MM.1S (cell line): ENCODE data around the gene NR5A2.

Source experiments
- DNase-seq: peaks from one replicate; pipeline ENCODE4 v3.0.0-alpha.2; 2015
- H2AFZ ChIP-seq: fragments of 300-600 bp; sonication (generic); 2 replicates; pipeline ENCODE4 v1.6.0; 2016; ENCODE audit warnings: antibody characterized with exemption, low read length
- H3F3A ChIP-seq: fragments of 300-600 bp; sonication (generic); 2 replicates; pipeline ENCODE4 v1.6.1; 2016; ENCODE audit warnings: mild to moderate bottlenecking, antibody characterized with exemption, low read length, moderate library complexity, mixed read lengths; ENCODE audit not compliant: insufficient read depth
- H3K27ac ChIP-seq: fragments of 300-600 bp; sonication (generic); 2 replicates; pipeline ENCODE4 v1.5.1; 2016; ENCODE audit warnings: mild to moderate bottlenecking, low read length
- H3K27me3 ChIP-seq: fragments of 300-600 bp; sonication (generic); replicated peaks from 2 replicates; pipeline ENCODE4 v1.6.0; 2016; ENCODE audit warnings: low read length; ENCODE audit not compliant: insufficient read depth
- H3K36me3 ChIP-seq: fragments of 300-600 bp; sonication (generic); replicated peaks from 2 replicates; pipeline ENCODE4 v1.6.1; 2016; ENCODE audit warnings: mild to moderate bottlenecking, low read length, mixed read lengths; ENCODE audit not compliant: insufficient read depth
- H3K4me1 ChIP-seq: fragments of 300-600 bp; sonication (generic); 2 replicates; pipeline ENCODE4 v1.6.1; 2016; ENCODE audit warnings: low read length, mixed read lengths
- H3K4me2 ChIP-seq: fragments of 300-600 bp; sonication (generic); 2 replicates; pipeline ENCODE4 v1.6.0; 2016; ENCODE audit warnings: low read depth, low read length
- H3K4me3 ChIP-seq: fragments of 300-600 bp; sonication (generic); 2 replicates; pipeline ENCODE4 v1.5.1; 2016; ENCODE audit warnings: low read length, mixed read lengths
- H3K79me2 ChIP-seq: fragments of 300-600 bp; sonication (generic); 2 replicates; pipeline ENCODE4 v1.6.1; 2016; ENCODE audit warnings: mixed run types, low read length, mixed read lengths
- H3K9ac ChIP-seq: fragments of 300-600 bp; sonication (generic); 2 replicates; pipeline ENCODE4 v1.6.1; 2016; ENCODE audit warnings: low read length, mixed read lengths
- H3K9me2 ChIP-seq: fragments of 300-600 bp; sonication (generic); replicated peaks from 2 replicates; pipeline ENCODE4 v1.6.1; 2016; ENCODE audit warnings: mild to moderate bottlenecking, low read length, mixed read lengths; ENCODE audit not compliant: insufficient read depth
- H3K9me3 ChIP-seq: fragments of 300-600 bp; sonication (generic); replicated peaks from 2 replicates; pipeline ENCODE4 v1.6.1; 2016; ENCODE audit warnings: mild to moderate bottlenecking, low read length, mixed read lengths; ENCODE audit not compliant: insufficient read depth
- H4K20me1 ChIP-seq: fragments of 300-600 bp; sonication (generic); 2 replicates; pipeline ENCODE4 v1.6.1; 2016; ENCODE audit warnings: mild to moderate bottlenecking, low read length, moderate library complexity, mixed read lengths; ENCODE audit not compliant: insufficient read depth
- CTCF ChIP-seq: fragments of 300-600 bp; sonication (generic); IDR thresholded peaks from 2 replicates; pipeline ENCODE4 v1.5.1; 2016; ENCODE audit warnings: antibody characterized with exemption, low read length, mixed read lengths
- EZH2 ChIP-seq: fragments of 300-600 bp; sonication (generic); optimal IDR thresholded peaks from 2 replicates; pipeline ENCODE3; 2017; ENCODE audit warnings: low read depth, mild to moderate bottlenecking, antibody characterized with exemption, low read length, mixed read lengths
- EZH2phosphoT487 ChIP-seq: fragments of 300-600 bp; sonication (generic); IDR thresholded peaks from 2 replicates; pipeline ENCODE4 v1.6.1; 2018; ENCODE audit warnings: antibody characterized with exemption, low read length

Gene NR5A2

GRCh38 chr1:200147742-200148141, 120.2 kb downstream of the NR5A2 start:
- no peaks in the 10 kb centered on the region for H3K27me3 ChIP-seq
- no peaks in the 10 kb centered on the region for H4K20me1 ChIP-seq
- H3K4me2 ChIP-seq = no peak overlapping the region

GRCh38 chr1:200150006-200150405, 122.5 kb downstream of the NR5A2 start:
- H3K4me3 ChIP-seq = no peak overlapping the region
- no peaks in the 10 kb centered on the region for H3K9me2 ChIP-seq
- TF ChIP-seq EZH2phosphoT487 (no peak), CTCF (no peak), EZH2 (no peak)
- H3K9me3 ChIP-seq = no peaks in the 10 kb centered on the region
- no peak for DNase-seq
- no peaks in the 10 kb centered on the region for H3K79me2 ChIP-seq
- no peaks in the 10 kb centered on the region for H3F3A ChIP-seq
- H3K36me3 ChIP-seq = no peaks in the 10 kb centered on the region
- peaks cover 16% of the 10 kb centered on the region for H3K4me1 ChIP-seq
- no peak overlapping the region for H3K9ac ChIP-seq
- H3K4me2 ChIP-seq = no peak overlapping the region
- H4K20me1 ChIP-seq = no peaks in the 10 kb centered on the region
- no peak overlapping the region for H3K27ac ChIP-seq
- no peak overlapping the region for H2AFZ ChIP-seq
- no peaks in the 10 kb centered on the region for H3K27me3 ChIP-seq

More at GRCh38 chr1:200147742-200148141, 120.2 kb downstream of the NR5A2 start:
- no peaks in the 10 kb centered on the region for H3F3A ChIP-seq
- H2AFZ ChIP-seq = no peak overlapping the region
- peaks cover 2% of the 10 kb centered on the region; the same call in 1 of the 2 replicates for H3K4me1 ChIP-seq
- H3K36me3 ChIP-seq = no peaks in the 10 kb centered on the region
- no peaks in the 10 kb centered on the region for H3K9me2 ChIP-seq
- TF ChIP-seq EZH2 = no peak
- TF ChIP-seq CTCF = no peak
- no peak for TF ChIP-seq EZH2phosphoT487
- DNase-seq = no peak
- H3K9me3 ChIP-seq = no peaks in the 10 kb centered on the region
- no peak overlapping the region for H3K9ac ChIP-seq
- no peak overlapping the region for H3K4me3 ChIP-seq
- H3K27ac ChIP-seq = no peak overlapping the region
- H3K79me2 ChIP-seq = no peaks in the 10 kb centered on the region

- no peaks in the 10 kb centered on the region for H3K27me3 ChIP-seq
- H3K27ac ChIP-seq = no peak overlapping the region
- no peaks in the 10 kb centered on the region for H3F3A ChIP-seq
- no peak overlapping the region for H3K9ac ChIP-seq
- no peak for DNase-seq
- H3K4me1 ChIP-seq = peaks cover 16% of the 10 kb centered on the region
- no peaks in the 10 kb centered on the region for H3K36me3 ChIP-seq
- no peak overlapping the region for H3K4me2 ChIP-seq
- no peaks in the 10 kb centered on the region for H3K9me3 ChIP-seq
- no peaks in the 10 kb centered on the region for H3K9me2 ChIP-seq
- no peaks in the 10 kb centered on the region for H3K79me2 ChIP-seq
- H2AFZ ChIP-seq = no peak overlapping the region
- no peak overlapping the region for H3K4me3 ChIP-seq
- TF ChIP-seq CTCF (no peak), EZH2phosphoT487 (no peak), EZH2 (no peak)
- no peaks in the 10 kb centered on the region for H4K20me1 ChIP-seq
Measured at GRCh38 chr1:200150721-200151120, 123.2 kb downstream of the NR5A2 start.

- Histone ChIP-seq H3K9me2 (no peaks in the 10 kb centered on the region), H3K4me1 (peaks cover 16% of the 10 kb centered on the region), H2AFZ (no peak overlapping the region), H3K9me3 (no peaks in the 10 kb centered on the region), H3K9ac (no peak overlapping the region), H3K4me2 (no peak overlapping the region), H3K36me3 (no peaks in the 10 kb centered on the region), H3F3A (no peaks in the 10 kb centered on the region), H4K20me1 (no peaks in the 10 kb centered on the region), H3K4me3 (no peak overlapping the region), H3K79me2 (no peaks in the 10 kb centered on the region), H3K27me3 (no peaks in the 10 kb centered on the region), H3K27ac (no peak overlapping the region)
- no peak for TF ChIP-seq EZH2
- no peak for TF ChIP-seq EZH2phosphoT487
- TF ChIP-seq CTCF = no peak
- DNase-seq = no peak
Measured at GRCh38 chr1:200152336-200152735, 124.8 kb downstream of the NR5A2 start.
